Measurements from ENCODE around the gene BCL10.

DNA sequence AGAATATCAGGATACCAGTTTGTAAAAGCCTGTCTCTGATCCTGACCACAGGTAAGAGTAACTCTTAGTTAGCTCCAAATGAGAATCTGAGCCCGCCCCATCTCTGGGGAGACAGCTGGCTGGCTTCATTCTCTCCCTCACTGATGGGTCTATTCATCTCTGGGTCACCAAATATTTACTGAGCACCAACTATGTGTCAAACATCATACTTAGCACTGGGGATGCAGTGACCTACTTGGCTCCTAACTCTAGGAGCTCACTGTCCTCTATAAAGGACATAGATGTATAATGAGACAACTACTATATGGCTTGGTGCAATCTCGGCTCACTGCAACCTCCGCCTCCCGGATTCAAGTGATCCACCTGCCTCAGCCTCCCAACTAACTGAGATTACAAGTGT lies 29.8 kb upstream of the BCL10 start:
- TF ChIP-seq, protein P1, sequence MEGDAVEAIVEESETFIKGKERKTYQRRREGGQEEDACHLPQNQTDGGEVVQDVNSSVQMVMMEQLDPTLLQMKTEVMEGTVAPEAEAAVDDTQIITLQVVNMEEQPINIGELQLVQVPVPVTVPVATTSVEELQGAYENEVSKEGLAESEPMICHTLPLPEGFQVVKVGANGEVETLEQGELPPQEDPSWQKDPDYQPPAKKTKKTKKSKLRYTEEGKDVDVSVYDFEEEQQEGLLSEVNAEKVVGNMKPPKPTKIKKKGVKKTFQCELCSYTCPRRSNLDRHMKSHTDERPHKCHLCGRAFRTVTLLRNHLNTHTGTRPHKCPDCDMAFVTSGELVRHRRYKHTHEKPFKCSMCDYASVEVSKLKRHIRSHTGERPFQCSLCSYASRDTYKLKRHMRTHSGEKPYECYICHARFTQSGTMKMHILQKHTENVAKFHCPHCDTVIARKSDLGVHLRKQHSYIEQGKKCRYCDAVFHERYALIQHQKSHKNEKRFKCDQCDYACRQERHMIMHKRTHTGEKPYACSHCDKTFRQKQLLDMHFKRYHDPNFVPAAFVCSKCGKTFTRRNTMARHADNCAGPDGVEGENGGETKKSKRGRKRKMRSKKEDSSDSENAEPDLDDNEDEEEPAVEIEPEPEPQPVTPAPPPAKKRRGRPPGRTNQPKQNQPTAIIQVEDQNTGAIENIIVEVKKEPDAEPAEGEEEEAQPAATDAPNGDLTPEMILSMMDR (conservative IDR thresholded peaks at IDR 0.05; ENCODE audit: low read length): no peak
- TF ChIP-seq EZH2phosphoT487 (IDR thresholded peaks at IDR 0.05; ENCODE audit: borderline replicate concordance): no peak

Data from Loucy (cell line).